H9 (cell line): ENCODE measurements around the gene IL18R1. TPM values are rescaled to one million over a fixed set of nuclear protein-coding genes. Genes with fewer than 3 reads are reported as not detected.

Source experiments
- DNase-seq: peaks from one replicate; pipeline ENCODE4 v3.0.0-alpha.2; 2017
- H2AFZ ChIP-seq: one replicate; pipeline ENCODE4 v1.6.1; 2013; ENCODE audit warnings: mild to moderate bottlenecking, low read length, control low read depth, moderate library complexity
- H2AK5ac ChIP-seq: 2 replicates; pipeline ENCODE4 v1.6.1; 2013; ENCODE audit warnings: low read length, control low read depth, mixed read lengths; ENCODE audit not compliant: insufficient read length
- H2BK120ac ChIP-seq: one replicate; pipeline ENCODE4 v1.6.1; 2013; ENCODE audit warnings: low read depth, mild to moderate bottlenecking, low read length, control low read depth, inconsistent platforms; ENCODE audit not compliant: poor library complexity, severe bottlenecking
- H2BK12ac ChIP-seq: 2 replicates; pipeline ENCODE4 v1.6.1; 2013; ENCODE audit warnings: low read length, control low read depth, mixed read lengths, low read depth; ENCODE audit not compliant: insufficient read length
- H2BK15ac ChIP-seq: 2 replicates; pipeline ENCODE4 v1.6.1; 2013; ENCODE audit warnings: low read depth, low read length, control low read depth
- H2BK20ac ChIP-seq: one replicate; pipeline ENCODE4 v1.6.1; 2013; ENCODE audit warnings: low read depth, mild to moderate bottlenecking, low read length, control low read depth, inconsistent platforms; ENCODE audit not compliant: poor library complexity, severe bottlenecking
- H2BK5ac ChIP-seq: 2 replicates; pipeline ENCODE4 v1.6.1; 2013; ENCODE audit warnings: low read length, control low read depth, mixed read lengths; ENCODE audit not compliant: insufficient read length
- H3K14ac ChIP-seq: 2 replicates; pipeline ENCODE4 v1.6.1; 2013; ENCODE audit warnings: low read length, control low read depth; ENCODE audit not compliant: insufficient read depth
- H3K18ac ChIP-seq: 2 replicates; pipeline ENCODE4 v1.6.1; 2013; ENCODE audit warnings: low read depth, mild to moderate bottlenecking, mixed read lengths, low read length, control low read depth; ENCODE audit not compliant: insufficient read length
- H3K23ac ChIP-seq: 2 replicates; pipeline ENCODE4 v1.6.1; 2013; ENCODE audit warnings: low read length, control low read depth, mixed read lengths, low read depth; ENCODE audit not compliant: insufficient read length
- H3K23me2 ChIP-seq: 2 replicates; pipeline ENCODE4 v1.6.1; 2013; ENCODE audit warnings: low read depth, mild to moderate bottlenecking, mixed read lengths, low read length, control low read depth; ENCODE audit not compliant: insufficient read length, poor library complexity, severe bottlenecking
- H3K27ac ChIP-seq: 2 replicates; pipeline ENCODE4 v1.5.1; 2013; ENCODE audit warnings: low read length, control low read depth, mixed read lengths, low read depth; ENCODE audit not compliant: insufficient read length
- H3K27me3 ChIP-seq: 2 replicates; pipeline ENCODE4 v1.6.1; 2013; ENCODE audit warnings: low read length, control low read depth, inconsistent platforms; ENCODE audit not compliant: insufficient read depth
- H3K4ac ChIP-seq: 2 replicates; pipeline ENCODE4 v1.6.1; 2013; ENCODE audit warnings: low read depth, mild to moderate bottlenecking, control low read depth, inconsistent platforms, low read length, moderate library complexity
- H3K4me1 ChIP-seq: 2 replicates; pipeline ENCODE4 v1.6.1; 2013; ENCODE audit warnings: low read length, control low read depth, inconsistent platforms; ENCODE audit not compliant: insufficient read depth
- H3K4me2 ChIP-seq: 2 replicates; pipeline ENCODE4 v1.6.1; 2013; ENCODE audit warnings: low read length, control low read depth, mixed read lengths; ENCODE audit not compliant: insufficient read length, insufficient read depth
- H3K56ac ChIP-seq: 2 replicates; pipeline ENCODE4 v1.6.1; 2013; ENCODE audit warnings: low read depth, mild to moderate bottlenecking, mixed read lengths, low read length, control low read depth; ENCODE audit not compliant: insufficient read length
- H3K79me1 ChIP-seq: 2 replicates; pipeline ENCODE4 v1.6.1; 2013; ENCODE audit warnings: low read depth, mild to moderate bottlenecking, moderate library complexity, low read length, control low read depth, inconsistent platforms; ENCODE audit not compliant: insufficient read depth, poor library complexity, severe bottlenecking
- H3K79me2 ChIP-seq: 2 replicates; pipeline ENCODE4 v1.6.1; 2013; ENCODE audit warnings: low read length, control low read depth, inconsistent platforms; ENCODE audit not compliant: insufficient read depth
- H3K9ac ChIP-seq: 2 replicates; pipeline ENCODE4 v1.6.1; 2013; ENCODE audit warnings: low read length, control low read depth, mixed read lengths; ENCODE audit not compliant: insufficient read length; ENCODE audit errors: extremely low read depth
- H3K9me3 ChIP-seq: one replicate; pipeline ENCODE4 v1.6.1; 2013; ENCODE audit warnings: low read depth, low read length, inconsistent platforms; ENCODE audit not compliant: control insufficient read depth
- H3T11ph ChIP-seq: one replicate; pipeline ENCODE4 v1.6.1; 2013; ENCODE audit warnings: mild to moderate bottlenecking, low read length, control low read depth, inconsistent platforms
- H4K20me1 ChIP-seq: one replicate; pipeline ENCODE4 v1.6.1; 2013; ENCODE audit not compliant: control insufficient read depth, insufficient read length, insufficient read depth
- H4K5ac ChIP-seq: 2 replicates; pipeline ENCODE4 v1.6.1; 2013; ENCODE audit warnings: low read depth, mild to moderate bottlenecking, mixed read lengths, low read length, control low read depth; ENCODE audit not compliant: insufficient read length
- H4K8ac ChIP-seq: replicated peaks from 2 replicates; pipeline ENCODE4 v1.6.1; 2013; ENCODE audit warnings: low read length, control low read depth, mixed read lengths, low read depth; ENCODE audit not compliant: insufficient read length
- H4K91ac ChIP-seq: 2 replicates; pipeline ENCODE4 v1.6.1; 2013; ENCODE audit warnings: low read depth, mild to moderate bottlenecking, moderate library complexity, mixed read lengths, low read length, control low read depth; ENCODE audit not compliant: insufficient read length
- H3K27ac Mint-ChIP-seq, 3 experiments: 2 replicates in 2 of 3; 3 replicates in 1 of 3; pipeline ENCODE4 v1.8.0; 2020 to 2021; ENCODE audit warnings: mixed read lengths in 3 of 3, mild to moderate bottlenecking in 1 of 3, moderate library complexity in 1 of 3
- H3K27me3 Mint-ChIP-seq: 2 replicates; pipeline ENCODE4 v1.8.0; 2021; ENCODE audit warnings: low read depth, mild to moderate bottlenecking, moderate library complexity, mixed read lengths
- H3K36me3 Mint-ChIP-seq, 3 experiments: 2 replicates in 2 of 3; 3 replicates in 1 of 3; pipeline ENCODE4 v1.8.0; 2020 to 2021; ENCODE audit warnings: low read depth in 3 of 3, mixed read lengths in 3 of 3; ENCODE audit not compliant: insufficient read depth in 1 of 3
- H3K4me1 Mint-ChIP-seq, 2 experiments: 2 replicates each; pipeline ENCODE4 v1.8.0; 2020; ENCODE audit warnings: mixed read lengths in 2 of 2
- H3K4me3 Mint-ChIP-seq, 2 experiments: 2 replicates in 1 of 2; 3 replicates in 1 of 2; pipeline ENCODE4 v1.8.0; 2020 to 2021; ENCODE audit warnings: mild to moderate bottlenecking in 2 of 2, mixed read lengths in 2 of 2, moderate library complexity in 1 of 2
- H3K9me3 Mint-ChIP-seq, 2 experiments: 2 replicates in 1 of 2; 3 replicates in 1 of 2; pipeline ENCODE4 v1.8.0; 2020; ENCODE audit warnings: mild to moderate bottlenecking in 2 of 2, mixed read lengths in 2 of 2, moderate library complexity in 1 of 2
- CTCF ChIP-seq: fragments of 200-600 bp; sonication (generic); conservative IDR thresholded peaks from 3 replicates; pipeline ENCODE4 v1.8.0; 2021; ENCODE audit warnings: antibody characterized with exemption, mild to moderate bottlenecking
- WGBS: extraction: QIAGEN DNeasy Blood & Tissue Kit; methylation state at CpG from one replicate; pipeline ENCODE4 v1.1.7; 2013; ENCODE audit warnings: missing lambda C conversion rate, low lambda C conversion rate, mixed read lengths; ENCODE audit not compliant: insufficient read length; ENCODE audit errors: extremely low coverage; 5-methylcytosine and 5-hydroxymethylcytosine counted together
- total RNA-seq: library from RNA; stranded (reverse); gene quantifications from 2 replicates; pipeline ENCODE4 v1.2.1, GENCODE V29; 2021

IL18R1 gene
- total RNA-seq, 1 experiment from 2014 or later: not detected

- H3K23me2 ChIP-seq: no peaks in the 10 kb centered on the region
- H4K5ac ChIP-seq: no peak overlapping the region
- no peak overlapping the region for H3K56ac ChIP-seq
- peak; percentile 79 for TF ChIP-seq CTCF
- H2AK5ac ChIP-seq: no peak overlapping the region
- H2BK5ac ChIP-seq: no peak overlapping the region
- no CpG with 5 or more reads among the region's 13 CpGs for WGBS
- no peaks in the 10 kb centered on the region for H3K4me1 ChIP-seq
- Mint-ChIP-seq H3K36me3 (no peaks in the 10 kb centered on the region), H3K9me3 (no peaks in the 10 kb centered on the region), H3K4me1 (no peaks in the 10 kb centered on the region; a peak in 1 of 4 replicates), H3K4me3 (no peak overlapping the region), H3K27me3 (peaks cover 2% of the 10 kb centered on the region; the same call in 1 of the 2 replicates), H3K27ac (no peak overlapping the region)
- H3T11ph ChIP-seq: no peak overlapping the region
- no peak overlapping the region for H3K9ac ChIP-seq
- H4K91ac ChIP-seq: no peak overlapping the region
- no peaks in the 10 kb centered on the region for H3K79me2 ChIP-seq
- no peaks in the 10 kb centered on the region for H3K9me3 ChIP-seq
- no peaks in the 10 kb centered on the region for H4K20me1 ChIP-seq
- H3K18ac ChIP-seq: no peak overlapping the region
- no peaks in the 10 kb centered on the region for H3K27me3 ChIP-seq
- no peak overlapping the region for H2BK120ac ChIP-seq
- H4K8ac ChIP-seq: no peak overlapping the region
- H2AFZ ChIP-seq: no peak overlapping the region
- H3K27ac ChIP-seq: no peak overlapping the region
- no peaks in the 10 kb centered on the region for H3K79me1 ChIP-seq
- no peak overlapping the region for H3K4ac ChIP-seq
- no peak overlapping the region for H3K23ac ChIP-seq
- no peak overlapping the region for H2BK20ac ChIP-seq
- H3K4me2 ChIP-seq: no peak overlapping the region
- DNase-seq: no peak
- H2BK15ac ChIP-seq: no peak overlapping the region
- H3K14ac ChIP-seq: no peak overlapping the region
- no peak overlapping the region for H2BK12ac ChIP-seq
Observed at GRCh38 chr2:102442967-102443828, 87.6 kb downstream of the IL18R1 start.
